ENCODE data around the gene STMN1. TPM values are rescaled to one million over a fixed set of nuclear protein-coding genes. Genes with fewer than 3 reads are reported as not detected.

Gene STMN1
- total RNA-seq, 1 experiment from 2014 or later: 346 TPM

- no peak for DNase-seq (ENCODE audit: low spot score)
These were observed 16.1 kb upstream of the STMN1 start for GRCh38 chr1:25922056-25922970.

- no peak for DNase-seq (ENCODE audit: low spot score)
These were observed 12.4 kb upstream of the STMN1 start for GRCh38 chr1:25918615-25919014.

GRCh38 chr1:25917996-25918395, 11.8 kb upstream of the STMN1 start:
- DNase-seq (ENCODE audit: low spot score): no peak

- no peak for DNase-seq (ENCODE audit: low spot score)
These were observed 10.2 kb upstream of the STMN1 start for GRCh38 chr1:25916460-25916859.

GRCh38 chr1:25914074-25914995, 8.1 kb upstream of the STMN1 start:
- no peak for DNase-seq (ENCODE audit: low spot score)

- no peak for DNase-seq (ENCODE audit: low spot score)
These were observed 7.0 kb upstream of the STMN1 start for GRCh38 chr1:25913206-25913605.

GRCh38 chr1:25912076-25912831, 6.0 kb upstream of the STMN1 start:
- DNase-seq (ENCODE audit: low spot score): peak; percentile 60

GRCh38 chr1:25911162-25911561, 4.9 kb upstream of the STMN1 start:
- no peak for DNase-seq (ENCODE audit: low spot score)

- DNase-seq (ENCODE audit: low spot score): no peak
These were observed 2.8 kb upstream of the STMN1 start for GRCh38 chr1:25909040-25909439.

GRCh38 chr1:25908161-25908560, 1.9 kb upstream of the STMN1 start:
- no peak for DNase-seq (ENCODE audit: low spot score)

- DNase-seq (ENCODE audit: low spot score): no peak
These were observed 1.4 kb upstream of the STMN1 start for GRCh38 chr1:25907601-25908000.

GRCh38 chr1:25906644-25907300, 553 bp upstream of the STMN1 start:
- DNase-seq (ENCODE audit: low spot score): no peak

- peak; percentile 82 for DNase-seq (ENCODE audit: low spot score)
These were observed 1.1 kb downstream of the STMN1 start for GRCh38 chr1:25904943-25905679.

- DNase-seq (ENCODE audit: low spot score): no peak
These were observed 2.2 kb downstream of the STMN1 start for GRCh38 chr1:25903986-25904385.

- no peak for DNase-seq (ENCODE audit: low spot score)
These were observed 3.8 kb downstream of the STMN1 start for GRCh38 chr1:25902462-25902861.

GRCh38 chr1:25900219-25900618, 6.0 kb downstream of the STMN1 start:
- DNase-seq (ENCODE audit: low spot score): no peak

GRCh38 chr1:25899792-25900191, 6.4 kb downstream of the STMN1 start:
- DNase-seq (ENCODE audit: low spot score): no peak

GRCh38 chr1:25898223-25899015, 7.8 kb downstream of the STMN1 start:
- no peak for DNase-seq (ENCODE audit: low spot score)

GRCh38 chr1:25897754-25898153, 8.5 kb downstream of the STMN1 start:
- no peak for DNase-seq (ENCODE audit: low spot score)

- DNase-seq (ENCODE audit: low spot score): no peak
These were observed 10.0 kb downstream of the STMN1 start for GRCh38 chr1:25896266-25896665.

All from A172 (cell line).